ENCODE measurements around the gene QARS1. TPM values are rescaled to one million over a fixed set of nuclear protein-coding genes. Genes with fewer than 3 reads are reported as not detected.

QARS1 gene
- total and polyA plus RNA-seq, 2 experiments from 2014 or later: 173 to 373 TPM

DNA sequence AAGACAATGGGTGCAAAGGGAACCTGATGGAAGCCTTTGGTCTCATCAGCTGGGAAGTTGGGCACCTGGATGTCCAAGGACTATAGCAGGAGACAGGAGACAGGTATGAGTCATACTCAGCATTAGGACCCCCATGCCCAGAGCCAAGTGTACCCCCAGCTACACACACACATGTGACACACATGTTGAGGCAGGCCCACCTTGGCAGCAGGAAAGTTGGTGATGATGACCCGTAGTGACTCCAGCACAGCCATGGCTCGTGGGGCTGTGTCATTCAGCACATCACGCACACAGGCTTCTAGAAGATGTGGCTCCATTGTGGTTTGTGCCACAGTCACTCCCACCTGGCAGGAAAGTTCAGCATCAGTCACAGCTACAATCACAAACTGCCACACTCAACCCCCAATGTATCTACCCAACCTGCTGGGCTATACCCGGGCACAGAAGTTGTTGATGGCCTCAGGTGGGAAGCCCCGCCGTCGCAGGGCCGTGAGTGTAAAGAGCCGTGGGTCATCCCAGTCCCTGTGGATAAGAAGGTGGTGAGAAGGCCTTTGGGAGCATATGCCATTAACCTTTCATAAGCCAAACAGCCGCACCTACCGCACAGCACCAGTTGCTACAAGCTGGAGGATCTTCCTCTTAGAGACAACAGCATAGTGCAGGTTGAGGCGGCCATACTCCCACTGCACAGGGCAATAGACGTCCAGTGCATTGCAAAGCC lies 5.5 kb downstream of the QARS1 start:
- H4K20me1 ChIP-seq (replicated peaks; ENCODE audit: insufficient read depth): 0 out of 2 replicates have a peak, but pooled peaks cover 2% of the 10 kb centered on the region
- no peaks in the 10 kb centered on the region for H3K27me3 ChIP-seq (ENCODE audit: insufficient read depth)
- peaks cover 13% of the 10 kb centered on the region for H3K27me3 Mint-ChIP-seq (ENCODE audit: insufficient read depth, low read depth, poor library complexity)
- TF ChIP-seq, protein P1, sequence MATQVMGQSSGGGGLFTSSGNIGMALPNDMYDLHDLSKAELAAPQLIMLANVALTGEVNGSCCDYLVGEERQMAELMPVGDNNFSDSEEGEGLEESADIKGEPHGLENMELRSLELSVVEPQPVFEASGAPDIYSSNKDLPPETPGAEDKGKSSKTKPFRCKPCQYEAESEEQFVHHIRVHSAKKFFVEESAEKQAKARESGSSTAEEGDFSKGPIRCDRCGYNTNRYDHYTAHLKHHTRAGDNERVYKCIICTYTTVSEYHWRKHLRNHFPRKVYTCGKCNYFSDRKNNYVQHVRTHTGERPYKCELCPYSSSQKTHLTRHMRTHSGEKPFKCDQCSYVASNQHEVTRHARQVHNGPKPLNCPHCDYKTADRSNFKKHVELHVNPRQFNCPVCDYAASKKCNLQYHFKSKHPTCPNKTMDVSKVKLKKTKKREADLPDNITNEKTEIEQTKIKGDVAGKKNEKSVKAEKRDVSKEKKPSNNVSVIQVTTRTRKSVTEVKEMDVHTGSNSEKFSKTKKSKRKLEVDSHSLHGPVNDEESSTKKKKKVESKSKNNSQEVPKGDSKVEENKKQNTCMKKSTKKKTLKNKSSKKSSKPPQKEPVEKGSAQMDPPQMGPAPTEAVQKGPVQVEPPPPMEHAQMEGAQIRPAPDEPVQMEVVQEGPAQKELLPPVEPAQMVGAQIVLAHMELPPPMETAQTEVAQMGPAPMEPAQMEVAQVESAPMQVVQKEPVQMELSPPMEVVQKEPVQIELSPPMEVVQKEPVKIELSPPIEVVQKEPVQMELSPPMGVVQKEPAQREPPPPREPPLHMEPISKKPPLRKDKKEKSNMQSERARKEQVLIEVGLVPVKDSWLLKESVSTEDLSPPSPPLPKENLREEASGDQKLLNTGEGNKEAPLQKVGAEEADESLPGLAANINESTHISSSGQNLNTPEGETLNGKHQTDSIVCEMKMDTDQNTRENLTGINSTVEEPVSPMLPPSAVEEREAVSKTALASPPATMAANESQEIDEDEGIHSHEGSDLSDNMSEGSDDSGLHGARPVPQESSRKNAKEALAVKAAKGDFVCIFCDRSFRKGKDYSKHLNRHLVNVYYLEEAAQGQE (IDR thresholded peaks at IDR 0.05; ENCODE audit: unreplicated experiment): no peak
- TF ChIP-seq CREB1 (CRISPR knock-in tag; IDR thresholded peaks at IDR 0.05; ENCODE audit: low read depth): no peak
- TF ChIP-seq, protein P2, sequence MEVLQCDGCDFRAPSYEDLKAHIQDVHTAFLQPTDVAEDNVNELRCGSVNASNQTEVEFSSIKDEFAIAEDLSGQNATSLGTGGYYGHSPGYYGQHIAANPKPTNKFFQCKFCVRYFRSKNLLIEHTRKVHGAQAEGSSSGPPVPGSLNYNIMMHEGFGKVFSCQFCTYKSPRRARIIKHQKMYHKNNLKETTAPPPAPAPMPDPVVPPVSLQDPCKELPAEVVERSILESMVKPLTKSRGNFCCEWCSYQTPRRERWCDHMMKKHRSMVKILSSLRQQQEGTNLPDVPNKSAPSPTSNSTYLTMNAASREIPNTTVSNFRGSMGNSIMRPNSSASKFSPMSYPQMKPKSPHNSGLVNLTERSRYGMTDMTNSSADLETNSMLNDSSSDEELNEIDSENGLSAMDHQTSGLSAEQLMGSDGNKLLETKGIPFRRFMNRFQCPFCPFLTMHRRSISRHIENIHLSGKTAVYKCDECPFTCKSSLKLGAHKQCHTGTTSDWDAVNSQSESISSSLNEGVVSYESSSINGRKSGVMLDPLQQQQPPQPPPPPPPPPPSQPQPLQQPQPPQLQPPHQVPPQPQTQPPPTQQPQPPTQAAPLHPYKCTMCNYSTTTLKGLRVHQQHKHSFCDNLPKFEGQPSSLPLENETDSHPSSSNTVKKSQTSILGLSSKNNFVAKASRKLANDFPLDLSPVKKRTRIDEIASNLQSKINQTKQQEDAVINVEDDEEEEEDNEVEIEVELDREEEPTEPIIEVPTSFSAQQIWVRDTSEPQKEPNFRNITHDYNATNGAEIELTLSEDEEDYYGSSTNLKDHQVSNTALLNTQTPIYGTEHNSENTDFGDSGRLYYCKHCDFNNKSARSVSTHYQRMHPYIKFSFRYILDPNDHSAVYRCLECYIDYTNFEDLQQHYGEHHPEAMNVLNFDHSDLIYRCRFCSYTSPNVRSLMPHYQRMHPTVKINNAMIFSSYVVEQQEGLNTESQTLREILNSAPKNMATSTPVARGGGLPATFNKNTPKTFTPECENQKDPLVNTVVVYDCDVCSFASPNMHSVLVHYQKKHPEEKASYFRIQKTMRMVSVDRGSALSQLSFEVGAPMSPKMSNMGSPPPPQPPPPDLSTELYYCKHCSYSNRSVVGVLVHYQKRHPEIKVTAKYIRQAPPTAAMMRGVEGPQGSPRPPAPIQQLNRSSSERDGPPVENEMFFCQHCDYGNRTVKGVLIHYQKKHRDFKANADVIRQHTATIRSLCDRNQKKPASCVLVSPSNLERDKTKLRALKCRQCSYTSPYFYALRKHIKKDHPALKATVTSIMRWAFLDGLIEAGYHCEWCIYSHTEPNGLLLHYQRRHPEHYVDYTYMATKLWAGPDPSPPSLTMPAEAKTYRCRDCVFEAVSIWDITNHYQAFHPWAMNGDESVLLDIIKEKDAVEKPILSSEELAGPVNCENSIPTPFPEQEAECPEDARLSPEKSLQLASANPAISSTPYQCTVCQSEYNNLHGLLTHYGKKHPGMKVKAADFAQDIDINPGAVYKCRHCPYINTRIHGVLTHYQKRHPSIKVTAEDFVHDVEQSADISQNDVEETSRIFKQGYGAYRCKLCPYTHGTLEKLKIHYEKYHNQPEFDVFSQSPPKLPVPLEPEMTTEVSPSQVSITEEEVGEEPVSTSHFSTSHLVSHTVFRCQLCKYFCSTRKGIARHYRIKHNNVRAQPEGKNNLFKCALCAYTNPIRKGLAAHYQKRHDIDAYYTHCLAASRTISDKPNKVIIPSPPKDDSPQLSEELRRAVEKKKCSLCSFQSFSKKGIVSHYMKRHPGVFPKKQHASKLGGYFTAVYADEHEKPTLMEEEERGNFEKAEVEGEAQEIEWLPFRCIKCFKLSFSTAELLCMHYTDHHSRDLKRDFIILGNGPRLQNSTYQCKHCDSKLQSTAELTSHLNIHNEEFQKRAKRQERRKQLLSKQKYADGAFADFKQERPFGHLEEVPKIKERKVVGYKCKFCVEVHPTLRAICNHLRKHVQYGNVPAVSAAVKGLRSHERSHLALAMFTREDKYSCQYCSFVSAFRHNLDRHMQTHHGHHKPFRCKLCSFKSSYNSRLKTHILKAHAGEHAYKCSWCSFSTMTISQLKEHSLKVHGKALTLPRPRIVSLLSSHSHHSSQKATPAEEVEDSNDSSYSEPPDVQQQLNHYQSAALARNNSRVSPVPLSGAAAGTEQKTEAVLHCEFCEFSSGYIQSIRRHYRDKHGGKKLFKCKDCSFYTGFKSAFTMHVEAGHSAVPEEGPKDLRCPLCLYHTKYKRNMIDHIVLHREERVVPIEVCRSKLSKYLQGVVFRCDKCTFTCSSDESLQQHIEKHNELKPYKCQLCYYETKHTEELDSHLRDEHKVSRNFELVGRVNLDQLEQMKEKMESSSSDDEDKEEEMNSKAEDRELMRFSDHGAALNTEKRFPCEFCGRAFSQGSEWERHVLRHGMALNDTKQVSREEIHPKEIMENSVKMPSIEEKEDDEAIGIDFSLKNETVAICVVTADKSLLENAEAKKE (CRISPR knock-in tag; IDR thresholded peaks at IDR 0.05): no peak
- TF ChIP-seq STAT1 (IDR thresholded peaks at IDR 0.05; ENCODE audit: unreplicated experiment): no peak
- TF ChIP-seq EZH2 (IDR thresholded peaks at IDR 0.05; ENCODE audit: low read depth, unreplicated experiment): no peak
- TF ChIP-seq ZNF114 (CRISPR knock-in tag; IDR thresholded peaks at IDR 0.05): no peak
- TF ChIP-seq NANOG (IDR thresholded peaks at IDR 0.05; ENCODE audit: borderline replicate concordance): no peak
- TF ChIP-seq, protein P3, sequence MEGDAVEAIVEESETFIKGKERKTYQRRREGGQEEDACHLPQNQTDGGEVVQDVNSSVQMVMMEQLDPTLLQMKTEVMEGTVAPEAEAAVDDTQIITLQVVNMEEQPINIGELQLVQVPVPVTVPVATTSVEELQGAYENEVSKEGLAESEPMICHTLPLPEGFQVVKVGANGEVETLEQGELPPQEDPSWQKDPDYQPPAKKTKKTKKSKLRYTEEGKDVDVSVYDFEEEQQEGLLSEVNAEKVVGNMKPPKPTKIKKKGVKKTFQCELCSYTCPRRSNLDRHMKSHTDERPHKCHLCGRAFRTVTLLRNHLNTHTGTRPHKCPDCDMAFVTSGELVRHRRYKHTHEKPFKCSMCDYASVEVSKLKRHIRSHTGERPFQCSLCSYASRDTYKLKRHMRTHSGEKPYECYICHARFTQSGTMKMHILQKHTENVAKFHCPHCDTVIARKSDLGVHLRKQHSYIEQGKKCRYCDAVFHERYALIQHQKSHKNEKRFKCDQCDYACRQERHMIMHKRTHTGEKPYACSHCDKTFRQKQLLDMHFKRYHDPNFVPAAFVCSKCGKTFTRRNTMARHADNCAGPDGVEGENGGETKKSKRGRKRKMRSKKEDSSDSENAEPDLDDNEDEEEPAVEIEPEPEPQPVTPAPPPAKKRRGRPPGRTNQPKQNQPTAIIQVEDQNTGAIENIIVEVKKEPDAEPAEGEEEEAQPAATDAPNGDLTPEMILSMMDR (conservative IDR thresholded peaks at IDR 0.05; ENCODE audit: low read depth in 2 of 2): no peak
- TF ChIP-seq ZNF331 (CRISPR knock-in tag; IDR thresholded peaks at IDR 0.05; ENCODE audit: low read depth): no peak
- no peak for TF ChIP-seq POLR2AphosphoS5 (IDR thresholded peaks at IDR 0.05; ENCODE audit: low read depth)
- TF ChIP-seq, protein P4, sequence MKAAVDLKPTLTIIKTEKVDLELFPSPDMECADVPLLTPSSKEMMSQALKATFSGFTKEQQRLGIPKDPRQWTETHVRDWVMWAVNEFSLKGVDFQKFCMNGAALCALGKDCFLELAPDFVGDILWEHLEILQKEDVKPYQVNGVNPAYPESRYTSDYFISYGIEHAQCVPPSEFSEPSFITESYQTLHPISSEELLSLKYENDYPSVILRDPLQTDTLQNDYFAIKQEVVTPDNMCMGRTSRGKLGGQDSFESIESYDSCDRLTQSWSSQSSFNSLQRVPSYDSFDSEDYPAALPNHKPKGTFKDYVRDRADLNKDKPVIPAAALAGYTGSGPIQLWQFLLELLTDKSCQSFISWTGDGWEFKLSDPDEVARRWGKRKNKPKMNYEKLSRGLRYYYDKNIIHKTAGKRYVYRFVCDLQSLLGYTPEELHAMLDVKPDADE (IDR thresholded peaks at IDR 0.05): no peak
- TF ChIP-seq EZH2phosphoT487 (IDR thresholded peaks at IDR 0.05; ENCODE audit: unreplicated experiment): no peak
- no peak for TF ChIP-seq JUNB (IDR thresholded peaks at IDR 0.05; ENCODE audit: unreplicated experiment)
- no peaks in the 10 kb centered on the region for H3K9me2 ChIP-seq (ENCODE audit: insufficient read depth)
- H3K36me3 ChIP-seq (ENCODE audit: insufficient read depth): peaks cover 31% of the 10 kb centered on the region
- H3K4me2 ChIP-seq: no peak overlapping the region
- no peak overlapping the region for H3K4me3 Mint-ChIP-seq
- ATAC-seq (no peak), DNase-seq (ENCODE audit: low spot score) (no peak)
- no peaks in the 10 kb centered on the region for H3K9me3 Mint-ChIP-seq
- no peak overlapping the region for H3K27ac ChIP-seq (ENCODE audit: low read depth)
- peaks cover 21% of the 10 kb centered on the region for H3F3A ChIP-seq (replicated peaks; ENCODE audit: low read depth)
- peaks cover 72% of the 10 kb centered on the region for H3K36me3 Mint-ChIP-seq (ENCODE audit: low read depth)
- no peak overlapping the region for H2AFZ ChIP-seq
- peaks cover 7% of the 10 kb centered on the region for H3K79me2 ChIP-seq (replicated peaks; ENCODE audit: insufficient read depth)
- peaks cover 14% of the 10 kb centered on the region; the same call in 1 of the 3 replicates for H3K4me1 Mint-ChIP-seq
- peaks cover 11% of the 10 kb centered on the region; the same call in 1 of the 2 replicates for H3K4me1 ChIP-seq (ENCODE audit: insufficient read depth)
- no peak overlapping the region for H3K4me3 ChIP-seq
- H3K27ac Mint-ChIP-seq: no peak overlapping the region
